ENCODE data around the gene BICD1. TPM values are rescaled to one million over a fixed set of nuclear protein-coding genes. Genes with fewer than 3 reads are reported as not detected.

The BICD1 gene
- total RNA-seq, 1 experiment from 2014 or later, result 45.6 TPM

GRCh38 chr12:32235251-32235650 lies 128.6 kb downstream of the BICD1 start:
- DNase-seq, result no peak
- Mint-ChIP-seq H3K4me3 (ENCODE audit: low read depth, unreplicated experiment) (no peak overlapping the region), H3K27me3 (ENCODE audit: unreplicated experiment) (no peaks in the 10 kb centered on the region), H3K9me3 (ENCODE audit: low read depth, unreplicated experiment) (no peaks in the 10 kb centered on the region), H3K36me3 (ENCODE audit: insufficient read depth, unreplicated experiment) (no peaks in the 10 kb centered on the region), H3K27ac (ENCODE audit: unreplicated experiment) (no peak overlapping the region), H3K4me1 (ENCODE audit: low read depth, unreplicated experiment) (no peaks in the 10 kb centered on the region)
- BruUV-seq (replicated peaks), result no TSS peak
- TF ChIP-seq CTCF (IDR thresholded peaks at IDR 0.05; ENCODE audit: unreplicated experiment), result no peak
- CTCF ChIA-PET, result no interaction called here
- intact Hi-C loops (cut with micrococcal nuclease; ENCODE audit: unreplicated experiment), result no loop called here

GRCh38 chr12:32240162-32240561 lies 133.5 kb downstream of the BICD1 start:
- TF ChIP-seq CTCF (IDR thresholded peaks at IDR 0.05; ENCODE audit: unreplicated experiment), result no peak
- no TSS peak for BruUV-seq (replicated peaks)
- Mint-ChIP-seq H3K27me3 (ENCODE audit: unreplicated experiment) (no peaks in the 10 kb centered on the region), H3K36me3 (ENCODE audit: insufficient read depth, unreplicated experiment) (no peaks in the 10 kb centered on the region), H3K4me1 (ENCODE audit: low read depth, unreplicated experiment) (no peaks in the 10 kb centered on the region), H3K27ac (ENCODE audit: unreplicated experiment) (no peak overlapping the region), H3K4me3 (ENCODE audit: low read depth, unreplicated experiment) (no peak overlapping the region), H3K9me3 (ENCODE audit: low read depth, unreplicated experiment) (no peaks in the 10 kb centered on the region)
- DNase-seq, result no peak
- CTCF ChIA-PET, result no interaction called here
- intact Hi-C loops (cut with micrococcal nuclease; ENCODE audit: unreplicated experiment), result no loop called here

- BruUV-seq (replicated peaks), result no TSS peak
- TF ChIP-seq CTCF (IDR thresholded peaks at IDR 0.05; ENCODE audit: unreplicated experiment), result no peak
- intact Hi-C loops (cut with micrococcal nuclease; ENCODE audit: unreplicated experiment), result no loop called here
- H3K4me3 Mint-ChIP-seq (ENCODE audit: low read depth, unreplicated experiment), result no peak overlapping the region
- no peaks in the 10 kb centered on the region for H3K4me1 Mint-ChIP-seq (ENCODE audit: low read depth, unreplicated experiment)
- no peaks in the 10 kb centered on the region for H3K27me3 Mint-ChIP-seq (ENCODE audit: unreplicated experiment)
- H3K27ac Mint-ChIP-seq (ENCODE audit: unreplicated experiment), result no peak overlapping the region
- no peaks in the 10 kb centered on the region for H3K9me3 Mint-ChIP-seq (ENCODE audit: low read depth, unreplicated experiment)
- CTCF ChIA-PET, result no interaction called here
- no peak for DNase-seq
- H3K36me3 Mint-ChIP-seq (ENCODE audit: insufficient read depth, unreplicated experiment), result no peaks in the 10 kb centered on the region
Observed at GRCh38 chr12:32240831-32241230, 134.2 kb downstream of the BICD1 start.

GRCh38 chr12:32242641-32243040 lies 136.0 kb downstream of the BICD1 start:
- Mint-ChIP-seq H3K36me3 (ENCODE audit: insufficient read depth, unreplicated experiment) (no peaks in the 10 kb centered on the region), H3K4me3 (ENCODE audit: low read depth, unreplicated experiment) (no peak overlapping the region), H3K9me3 (ENCODE audit: low read depth, unreplicated experiment) (peaks cover 2% of the 10 kb centered on the region), H3K4me1 (ENCODE audit: low read depth, unreplicated experiment) (no peaks in the 10 kb centered on the region), H3K27ac (ENCODE audit: unreplicated experiment) (no peak overlapping the region), H3K27me3 (ENCODE audit: unreplicated experiment) (no peaks in the 10 kb centered on the region)
- no peak for DNase-seq
- TF ChIP-seq CTCF (IDR thresholded peaks at IDR 0.05; ENCODE audit: unreplicated experiment), result no peak
- intact Hi-C loops (cut with micrococcal nuclease; ENCODE audit: unreplicated experiment), result no loop called here
- no TSS peak for BruUV-seq (replicated peaks)
- CTCF ChIA-PET, result interaction anchor here (0.6 to 1.0 kb wide), 4 partner anchors 27 to 324 kb away, joined by 4 to 6 read pairs (median 6); no protein-coding TSS in a partner anchor
